Gastrocnemius medialis (tissue), 4 donors: ENCODE results near the gene ALCAM.

Experiments used
- POLR2A ChIP-seq, 2 donors: fragments of 450-650 bp; IDR thresholded peaks; one replicate each; pipeline ENCODE4 v1.6.1; 2017; ENCODE audit warnings: antibody characterized with exemption in 2 of 2, mild to moderate bottlenecking in 2 of 2, moderate library complexity in 2 of 2
- TF ChIP-seq, protein P1 (sequence below), 5 experiments: fragments of 450-650 bp in 3 of 5; fragments of 200-600 bp in 2 of 5; sonication (generic) in 2 of 5; IDR thresholded peaks in 4 of 5; conservative IDR thresholded peaks in 1 of 5; 1 replicate in 4 of 5; 2 replicates in 1 of 5; pipeline ENCODE4 v1.5.1; 2016 to 2019; ENCODE audit warnings: antibody characterized with exemption in 5 of 5, mild to moderate bottlenecking in 3 of 5, moderate library complexity in 3 of 5

DNA sequence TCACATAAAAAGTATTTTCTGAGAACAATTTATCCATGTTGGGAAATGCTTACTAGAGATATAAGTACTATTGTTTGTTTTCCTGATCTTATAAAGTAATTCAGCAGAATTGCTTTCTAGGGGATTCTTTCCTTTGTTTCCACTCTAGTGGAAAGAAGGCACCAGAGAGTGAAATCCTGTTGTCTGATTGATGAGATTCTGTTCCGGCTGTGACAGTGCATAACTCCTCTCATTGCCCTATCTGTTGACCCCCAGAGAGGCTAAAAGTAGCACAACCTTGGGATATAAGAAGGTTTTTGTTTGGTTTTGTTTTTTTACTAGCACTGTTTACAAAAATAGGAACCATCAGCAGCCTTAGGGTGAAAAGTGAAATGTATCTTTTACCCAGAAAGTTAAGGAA is 114.1 kb downstream of the ALCAM start:
- TF ChIP-seq, protein P1, sequence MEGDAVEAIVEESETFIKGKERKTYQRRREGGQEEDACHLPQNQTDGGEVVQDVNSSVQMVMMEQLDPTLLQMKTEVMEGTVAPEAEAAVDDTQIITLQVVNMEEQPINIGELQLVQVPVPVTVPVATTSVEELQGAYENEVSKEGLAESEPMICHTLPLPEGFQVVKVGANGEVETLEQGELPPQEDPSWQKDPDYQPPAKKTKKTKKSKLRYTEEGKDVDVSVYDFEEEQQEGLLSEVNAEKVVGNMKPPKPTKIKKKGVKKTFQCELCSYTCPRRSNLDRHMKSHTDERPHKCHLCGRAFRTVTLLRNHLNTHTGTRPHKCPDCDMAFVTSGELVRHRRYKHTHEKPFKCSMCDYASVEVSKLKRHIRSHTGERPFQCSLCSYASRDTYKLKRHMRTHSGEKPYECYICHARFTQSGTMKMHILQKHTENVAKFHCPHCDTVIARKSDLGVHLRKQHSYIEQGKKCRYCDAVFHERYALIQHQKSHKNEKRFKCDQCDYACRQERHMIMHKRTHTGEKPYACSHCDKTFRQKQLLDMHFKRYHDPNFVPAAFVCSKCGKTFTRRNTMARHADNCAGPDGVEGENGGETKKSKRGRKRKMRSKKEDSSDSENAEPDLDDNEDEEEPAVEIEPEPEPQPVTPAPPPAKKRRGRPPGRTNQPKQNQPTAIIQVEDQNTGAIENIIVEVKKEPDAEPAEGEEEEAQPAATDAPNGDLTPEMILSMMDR (IDR thresholded peaks at IDR 0.05 in 4 of 5, conservative IDR thresholded peaks at IDR 0.05 in 1 of 5), result no peak
- no peak for TF ChIP-seq POLR2A (IDR thresholded peaks at IDR 0.05)
